HuH-7 (cell line): ENCODE results near the gene NGDN.
A peak's percentile ranks its signal among the peaks of the same experiment; 100 is the strongest.
"Not testable (repeated sequence)": the region's sequence is repeated elsewhere in the genome, so short reads cannot be mapped to it uniquely, and the experiment has no call there.

Experiments used
- DNase-seq: peaks from one replicate; pipeline ENCODE4 v3.0.0; 2011; ENCODE audit warnings: low spot score

Gene NGDN

DNA sequence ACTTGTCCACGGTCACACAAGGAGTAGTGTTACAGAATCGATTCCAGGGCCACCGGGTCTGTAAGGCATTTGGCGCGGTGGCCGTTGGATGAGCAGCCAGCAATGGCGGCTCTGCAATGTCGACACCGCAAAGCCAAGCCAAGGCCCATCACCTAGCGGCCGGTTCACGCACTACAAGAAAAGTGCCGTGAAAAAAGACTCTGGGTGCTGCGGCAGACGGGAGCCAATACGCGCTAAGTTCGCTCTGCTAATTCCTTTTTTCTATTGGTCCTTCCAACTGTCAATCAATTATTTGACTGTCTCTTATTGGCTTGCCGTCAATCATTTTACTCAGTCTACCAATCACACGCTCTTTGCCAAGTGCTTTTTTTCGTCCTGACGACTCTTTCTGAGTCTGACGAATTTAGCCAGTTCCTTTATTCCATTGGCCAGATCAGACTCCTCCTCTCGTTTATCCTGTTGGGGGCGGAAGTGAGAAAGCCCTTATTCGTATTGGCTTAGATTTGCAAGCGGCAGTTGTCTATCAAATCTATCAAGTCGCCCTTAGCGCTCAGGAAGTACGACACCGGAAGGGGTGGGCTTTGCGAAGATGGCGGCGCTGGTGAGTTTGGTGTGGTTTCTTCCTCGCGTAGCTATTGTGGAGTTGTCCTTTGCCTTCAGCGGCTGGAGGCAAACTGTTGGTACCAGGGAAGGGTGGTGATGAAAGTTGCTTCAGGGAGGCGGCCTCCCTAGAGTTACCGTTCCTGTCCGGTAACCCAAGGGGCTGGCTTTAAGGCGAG lies at the start of gene NGDN:
NGDN (plus strand) TSS at position 577 of the 779 bp plus-strand sequence; CDS start at position 590, 13 bp downstream.
- DNase-seq: peak; percentile 78

GRCh38 chr14:23421594-23421993 lies 47.9 kb upstream of the NGDN start:
- no peak for DNase-seq

GRCh38 chr14:23423657-23424056 lies 45.8 kb upstream of the NGDN start:
- DNase-seq: no peak

- DNase-seq: no peak
Observed at GRCh38 chr14:23425169-23425568, 44.3 kb upstream of the NGDN start.

DNA sequence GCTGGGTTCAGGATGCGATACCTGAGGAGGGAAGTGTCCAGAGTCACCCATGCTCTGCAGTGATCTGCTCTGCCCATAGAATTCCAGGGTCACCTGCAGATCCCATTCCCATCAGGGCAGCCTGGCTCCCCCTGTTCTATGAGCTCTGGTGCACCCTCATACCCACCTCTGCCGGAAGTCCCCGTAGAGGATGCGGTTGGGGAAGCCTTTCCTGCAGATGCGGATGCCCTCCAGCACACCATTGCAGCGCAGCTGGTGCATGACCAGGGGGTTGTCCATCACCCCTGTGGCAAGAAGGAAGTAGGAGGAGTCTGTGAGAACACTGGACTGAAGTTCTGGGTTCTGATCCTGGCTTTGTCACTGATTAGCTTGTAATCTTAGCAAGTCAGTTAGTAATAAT lies 43.7 kb upstream of the NGDN start:
- DNase-seq: not testable (repeated sequence)

GRCh38 chr14:23428686-23429495 lies 40.6 kb upstream of the NGDN start:
- no peak for DNase-seq

GRCh38 chr14:23430016-23430722 lies 39.3 kb upstream of the NGDN start:
- DNase-seq: no peak

DNA sequence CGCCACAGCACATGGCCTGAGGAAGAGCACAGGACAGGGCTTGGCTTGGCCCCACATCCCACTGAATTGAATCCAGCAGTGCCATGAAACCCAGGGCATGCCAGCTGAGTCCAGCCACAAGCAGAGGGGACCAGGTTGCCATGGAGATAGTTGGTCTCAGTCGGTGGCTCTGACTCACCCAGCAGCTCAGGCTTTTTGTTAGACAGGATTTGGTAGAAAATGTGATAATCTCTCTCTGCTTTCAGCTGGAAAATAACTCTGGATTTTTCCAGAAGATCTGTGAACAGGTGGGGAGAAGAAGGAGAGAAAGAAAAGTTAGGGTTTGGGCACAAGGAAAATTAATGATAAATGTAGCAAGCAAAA lies 38.8 kb upstream of the NGDN start:
- DNase-seq: no peak

GRCh38 chr14:23431486-23431885 lies 38.0 kb upstream of the NGDN start:
- DNase-seq: no peak

DNA sequence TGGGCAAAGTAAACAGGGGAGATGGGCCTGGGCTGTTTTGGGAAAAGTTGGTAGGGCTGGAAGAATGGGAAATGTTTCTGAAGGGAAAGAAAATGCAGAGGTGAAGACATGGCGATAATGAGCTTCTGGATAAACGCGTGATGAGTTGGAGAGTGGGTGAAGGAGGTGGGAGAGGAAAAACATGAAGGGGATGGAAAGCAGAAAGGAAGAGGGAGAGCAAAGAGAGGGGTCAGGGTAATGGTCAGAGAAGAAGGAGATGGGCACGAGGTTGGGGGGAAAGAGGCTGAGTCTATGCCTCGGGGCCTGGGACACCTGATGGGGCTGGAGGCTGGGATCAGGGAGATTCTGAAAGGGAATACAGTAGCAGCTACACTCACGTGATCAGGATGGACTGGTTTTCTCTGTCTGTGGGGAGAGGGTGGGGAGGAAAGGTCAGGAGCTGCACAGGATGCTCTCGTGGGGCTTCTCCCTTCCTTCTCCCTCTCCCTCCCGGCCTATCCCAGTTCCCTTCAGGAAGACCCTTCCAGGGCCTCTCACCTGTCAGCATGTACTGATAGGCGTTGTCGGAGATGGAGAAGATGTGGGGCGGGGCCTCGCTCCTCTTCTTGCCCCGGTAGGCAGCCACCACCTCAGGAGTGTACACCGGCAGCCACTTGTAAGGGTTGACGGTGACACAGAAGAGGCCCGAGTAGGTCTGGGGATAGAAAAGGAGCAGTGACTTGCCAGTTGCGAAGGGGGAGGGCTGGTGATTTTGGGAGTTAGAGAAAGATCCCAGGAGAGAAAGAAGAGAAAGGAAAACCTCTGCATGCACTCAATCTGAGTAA lies 37.2 kb upstream of the NGDN start:
- no peak for DNase-seq

- DNase-seq: no peak
Observed at GRCh38 chr14:23432946-23433345, 36.6 kb upstream of the NGDN start.

GRCh38 chr14:23433457-23433856 lies 36.0 kb upstream of the NGDN start:
- no peak for DNase-seq

DNA sequence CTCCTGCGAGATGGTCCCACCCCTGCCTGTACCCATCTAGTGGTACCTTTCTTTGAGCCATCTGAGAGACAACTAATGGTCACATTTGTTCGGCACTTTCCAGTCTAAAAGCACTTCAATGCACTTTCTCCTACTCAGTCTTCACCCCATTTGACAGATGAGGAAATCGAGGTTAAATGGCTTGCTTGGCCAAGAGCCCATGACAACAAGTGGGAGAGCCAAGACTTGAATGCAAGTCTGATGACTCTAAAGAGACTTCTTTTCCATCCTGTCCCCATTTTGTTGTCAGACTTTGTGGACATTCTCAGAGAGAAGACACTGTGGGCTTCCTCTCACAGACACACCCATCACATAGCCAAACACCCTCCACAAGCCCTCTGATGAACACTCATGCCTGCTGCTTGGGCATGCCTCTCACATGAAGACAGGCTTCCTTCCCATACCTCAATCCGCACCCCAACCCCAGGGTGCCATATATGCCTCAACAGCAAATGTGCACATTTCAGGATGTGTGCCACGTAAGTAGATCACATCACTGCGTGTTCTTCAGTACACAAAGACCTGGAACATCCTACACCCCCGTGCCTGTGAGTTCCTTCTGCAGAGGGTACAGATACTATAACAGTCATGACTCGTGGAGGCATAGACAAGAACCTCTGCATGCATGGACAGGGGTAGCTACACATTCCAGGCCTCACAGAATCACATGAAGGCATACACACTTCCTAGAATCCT lies 34.8 kb upstream of the NGDN start:
- no peak for DNase-seq

GRCh38 chr14:23435543-23436326 lies 33.8 kb upstream of the NGDN start, which contains the start of gene MYH7:
Gene MYH7, minus strand, starts transcription at chr14:23435660. Its CDS starts 1,928 bp downstream, at chr14:23433732.
- DNase-seq: no peak

DNA sequence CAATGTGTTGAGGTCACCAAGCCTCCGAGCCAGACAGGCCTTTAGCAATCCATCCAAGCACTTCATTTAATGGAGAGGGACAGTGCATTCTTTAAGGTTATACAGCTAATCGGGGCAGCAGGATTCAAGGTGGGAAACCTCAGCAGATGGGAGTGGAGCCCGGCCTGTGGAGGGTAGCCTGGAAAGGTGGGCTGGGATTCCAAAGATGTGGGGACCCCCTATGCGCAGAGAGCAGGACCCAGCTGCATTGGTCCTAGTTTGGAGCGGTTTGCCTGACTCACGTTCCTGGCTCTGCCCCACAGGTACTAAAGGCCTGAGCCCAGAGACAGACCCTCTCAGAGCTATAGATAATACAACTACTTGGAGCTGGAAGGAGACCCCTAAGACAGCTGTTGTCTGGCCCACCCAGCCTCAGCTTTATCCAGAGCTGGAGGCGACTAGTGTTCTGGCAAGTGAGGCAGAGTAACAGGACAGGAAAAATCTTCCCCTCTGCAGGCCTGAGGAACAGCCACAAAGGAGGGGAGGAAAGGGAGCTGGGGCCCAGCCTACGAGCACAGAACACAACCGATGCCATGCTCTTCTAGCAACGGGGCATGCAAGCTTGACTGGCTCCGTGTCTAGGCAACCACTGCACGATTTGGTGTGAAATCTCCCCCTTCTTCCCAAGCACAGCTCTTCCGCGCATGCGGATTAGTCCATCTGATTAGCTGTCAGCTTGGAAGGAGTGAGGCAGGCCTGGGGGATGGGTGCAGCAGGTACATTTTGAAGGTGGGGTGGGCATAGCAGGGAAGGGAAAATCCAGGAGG lies 33.0 kb upstream of the NGDN start:
- no peak for DNase-seq

DNA sequence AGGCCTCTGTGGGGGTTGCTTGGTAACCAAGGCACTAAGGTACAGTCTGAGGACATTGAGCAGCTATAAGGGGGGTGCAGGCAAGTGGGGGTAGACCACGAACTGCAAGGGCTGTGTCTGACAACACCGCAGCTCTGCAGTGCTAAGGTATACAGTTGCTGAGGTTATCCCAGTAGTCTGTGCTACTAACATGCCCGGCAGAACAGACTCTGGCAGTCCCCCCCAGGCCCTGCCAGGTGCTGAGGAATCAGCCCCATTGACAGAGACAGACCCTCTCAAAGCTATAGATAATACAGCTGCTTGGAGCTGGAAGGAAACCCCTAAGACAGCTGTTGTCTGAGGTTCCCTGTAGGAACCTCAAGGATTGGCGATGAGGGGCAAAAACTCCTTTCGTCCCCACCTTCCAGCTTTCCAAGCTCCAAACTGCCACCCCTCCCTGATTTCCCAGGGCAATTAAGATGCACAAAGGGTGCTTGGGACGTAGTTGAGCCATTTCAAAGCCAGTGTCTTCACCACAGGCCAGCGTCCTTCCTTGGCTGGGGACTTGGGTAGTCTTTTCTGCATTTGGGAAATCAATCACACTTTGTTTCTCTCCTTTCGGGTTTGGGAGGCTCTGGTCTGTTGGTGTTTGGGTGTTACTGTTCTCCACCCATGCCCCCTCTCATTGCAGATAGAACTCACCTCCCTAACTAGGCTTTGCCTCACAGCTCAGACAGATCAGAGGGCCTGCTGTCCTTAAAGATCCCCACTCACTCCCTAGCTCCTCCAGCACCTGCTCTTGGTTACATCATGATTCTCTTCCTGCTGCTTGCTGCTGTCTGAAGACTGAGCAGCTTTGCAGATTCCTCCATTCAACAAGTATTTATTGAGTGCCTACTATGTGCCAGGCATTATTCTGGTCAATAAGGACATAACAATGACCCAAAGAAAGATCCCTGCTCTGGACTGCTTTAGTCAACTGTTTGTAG lies 32.1 kb upstream of the NGDN start:
- no peak for DNase-seq

GRCh38 chr14:23438101-23438971 lies 31.2 kb upstream of the NGDN start:
- no peak for DNase-seq
